Erythroblast (primary cell): ENCODE data around the gene RFX2.

Source experiments
- GATA1 ChIP-seq: IDR thresholded peaks from 2 replicates; pipeline ENCODE4 v1.6.1; 2011; ENCODE audit warnings: low read depth, mild to moderate bottlenecking, control low read depth, low read length, moderate library complexity
- POLR2A ChIP-seq: IDR thresholded peaks from 2 replicates; pipeline ENCODE4 v1.6.1; 2011; ENCODE audit warnings: mild to moderate bottlenecking, low read length

- TF ChIP-seq POLR2A (no peak), GATA1 (no peak)
Observed at GRCh38 chr19:6133231-6133630, 22.9 kb upstream of the RFX2 start.
